HG02884 (cell line): Measurements from ENCODE around the gene CPN2.

Experiments used
- ATAC-seq: cut with Tn5 transposase; IDR thresholded peaks from one replicate; pipeline ENCODE4 v1.9.1; 2021; ENCODE audit warnings: mild to moderate bottlenecking, moderate library complexity; ENCODE audit not compliant: unreplicated experiment

The CPN2 gene

DNA sequence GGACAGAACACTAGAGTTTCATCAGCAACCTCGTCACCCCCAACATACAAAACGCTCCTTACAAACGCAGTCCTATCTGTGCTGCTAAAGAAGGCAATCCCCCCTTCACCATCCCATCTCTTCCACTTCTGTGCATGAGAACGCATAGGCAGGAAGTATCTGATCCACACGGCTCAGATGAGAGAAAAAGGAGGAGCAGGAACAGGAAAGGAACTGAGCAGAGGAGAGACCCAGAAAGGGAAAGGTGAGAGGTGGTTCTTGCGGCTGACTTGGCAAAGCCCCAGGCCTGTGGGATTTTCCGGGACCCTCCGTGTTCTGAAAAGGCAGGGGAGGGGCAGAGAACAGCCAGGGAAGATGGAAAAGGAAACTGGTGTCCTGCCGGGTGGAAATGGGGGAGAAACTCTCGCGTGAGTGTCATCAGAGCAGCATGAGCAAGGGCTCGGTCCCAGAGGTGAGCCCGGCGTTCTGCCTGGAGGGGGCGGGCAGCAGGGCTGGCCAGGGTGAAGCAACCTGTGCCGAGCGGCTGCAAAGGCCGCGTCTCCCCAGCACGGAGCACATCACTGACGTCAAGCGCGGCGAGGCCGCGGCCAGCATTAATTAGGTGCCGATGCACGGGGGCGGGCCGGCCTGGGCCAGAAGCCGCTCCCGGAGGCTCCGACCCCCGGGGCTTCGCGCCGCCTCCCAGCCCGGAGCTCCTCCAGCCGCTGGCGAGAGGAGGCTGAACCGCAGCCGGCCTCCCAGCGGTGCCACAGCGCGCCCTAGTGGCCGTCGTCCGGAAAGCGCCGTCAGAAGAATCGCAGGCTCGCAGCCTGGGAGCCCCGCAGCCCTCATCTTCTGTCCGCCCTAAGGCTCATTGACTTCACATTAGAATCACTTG, 35.8 kb downstream of the CPN2 start:
- peak; percentile 79 for ATAC-seq

- ATAC-seq: no peak
Measured at GRCh38 chr3:194314388-194315068, 36.6 kb downstream of the CPN2 start.

- ATAC-seq: no peak
Measured at GRCh38 chr3:194313560-194314387, 37.4 kb downstream of the CPN2 start.

- no peak for ATAC-seq
Measured at GRCh38 chr3:194312743-194313281, 38.3 kb downstream of the CPN2 start.

GRCh38 chr3:194312186-194312742, 38.9 kb downstream of the CPN2 start:
- ATAC-seq: no peak

DNA sequence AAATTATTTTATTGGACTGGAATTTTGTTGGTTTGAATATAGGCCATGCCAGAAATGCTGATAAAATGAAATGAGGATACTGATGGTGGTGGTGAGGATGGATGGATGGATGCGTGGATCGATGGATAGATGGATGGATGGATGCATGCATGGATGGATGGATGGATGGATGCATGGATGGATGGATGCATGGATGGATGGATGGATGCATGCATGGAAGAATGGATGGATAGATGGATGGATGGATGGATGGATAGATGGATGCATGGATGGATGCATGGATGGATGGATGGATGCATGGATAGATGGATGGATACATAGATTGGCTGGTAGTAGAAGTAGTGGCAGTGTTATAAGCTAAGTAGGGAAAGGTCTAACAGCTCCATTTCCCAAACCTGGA, 40.1 kb downstream of the CPN2 start:
- no peak for ATAC-seq

- ATAC-seq: no peak
Measured at GRCh38 chr3:194310060-194310835, 40.9 kb downstream of the CPN2 start.

- ATAC-seq: no peak
Measured at GRCh38 chr3:194308601-194309449, 42.3 kb downstream of the CPN2 start.

DNA sequence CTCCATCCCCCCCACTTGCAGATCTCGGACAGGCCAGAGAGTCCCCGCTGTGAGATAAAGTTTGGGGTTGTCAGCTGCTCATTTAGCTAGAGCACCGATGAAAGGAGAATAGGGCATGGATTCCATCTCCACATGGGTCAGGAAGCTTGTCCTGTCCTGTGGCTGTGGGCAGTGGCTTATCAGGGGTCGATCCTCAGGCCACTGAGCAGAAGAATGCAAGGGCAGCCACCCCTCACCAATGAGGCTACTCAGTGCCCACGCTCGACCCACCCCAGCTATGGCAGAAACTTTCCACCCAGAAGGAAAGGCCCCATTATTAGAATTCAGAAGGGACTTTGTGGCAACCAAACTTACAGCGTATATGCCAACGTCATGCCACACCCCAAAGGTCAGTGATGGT, 43.3 kb downstream of the CPN2 start:
- no peak for ATAC-seq

DNA sequence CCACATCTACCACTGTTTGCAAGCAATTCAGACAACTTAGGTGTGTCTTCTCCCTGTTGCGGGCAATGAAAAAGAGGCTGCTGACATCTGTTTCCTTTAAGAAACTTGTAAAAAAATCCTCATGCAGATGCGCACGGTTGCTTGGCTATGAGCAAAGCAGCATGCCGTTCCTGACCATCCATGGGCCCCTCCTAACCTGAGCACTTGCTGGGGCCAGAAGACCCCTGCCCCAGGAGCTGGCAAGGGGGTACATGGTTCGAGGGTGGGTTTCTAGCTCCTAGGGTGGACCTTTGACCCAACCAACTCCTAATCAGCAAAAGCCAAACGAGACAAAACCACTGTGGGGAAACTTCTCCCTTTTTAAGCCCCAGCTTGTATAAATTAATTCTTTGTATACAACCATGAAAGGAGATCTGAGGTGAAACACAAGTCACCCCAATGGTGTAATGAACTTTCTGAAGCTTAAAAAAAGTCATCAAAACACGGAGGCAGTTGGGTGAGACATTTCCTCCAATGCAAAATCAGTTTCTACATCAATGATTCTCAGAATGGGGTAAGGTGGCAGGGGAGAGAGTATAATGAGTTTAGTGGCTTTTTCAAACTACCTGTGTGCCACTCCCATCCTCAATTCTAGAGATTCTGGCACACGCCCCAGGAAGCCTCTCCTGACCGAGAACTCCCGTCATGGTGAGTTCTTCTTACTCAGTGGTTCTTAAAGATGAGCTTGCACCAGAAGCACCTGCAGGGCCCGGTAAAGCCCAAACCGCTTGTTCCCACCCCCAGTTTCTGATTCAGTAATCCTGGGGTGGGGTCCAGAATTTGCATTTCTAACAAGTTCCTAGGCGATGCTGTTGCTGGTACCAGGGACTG, 44.1 kb downstream of the CPN2 start:
- ATAC-seq: peak; percentile 43

DNA sequence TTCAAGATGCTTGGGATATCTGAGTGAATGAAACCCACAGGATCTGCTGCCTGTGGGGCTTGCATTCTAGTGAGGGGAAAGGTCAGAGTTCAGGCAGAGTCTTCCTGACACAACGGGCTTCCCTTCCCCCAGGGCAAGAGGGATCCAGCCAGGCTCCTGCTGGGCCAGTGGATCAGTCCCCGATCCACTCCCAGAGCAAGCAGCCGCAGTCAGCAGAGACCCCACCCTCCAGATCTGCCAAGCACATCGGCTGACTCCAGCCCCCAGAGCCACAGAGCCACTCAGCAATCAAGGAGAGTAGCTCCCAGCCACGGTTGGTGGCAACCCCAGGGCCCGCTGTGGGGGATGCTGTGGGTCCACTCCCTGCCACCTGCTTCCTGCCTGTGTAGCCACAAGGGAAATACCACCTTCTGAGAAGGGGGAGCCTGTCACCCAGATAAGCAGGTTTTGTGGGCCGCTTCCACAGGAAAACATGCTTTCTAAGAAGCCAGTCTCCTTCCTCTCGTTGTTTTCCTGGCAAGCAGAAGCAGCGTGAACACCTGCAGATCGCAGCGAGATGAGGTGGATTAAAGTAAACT, 44.9 kb downstream of the CPN2 start:
- ATAC-seq: peak; percentile 13

DNA sequence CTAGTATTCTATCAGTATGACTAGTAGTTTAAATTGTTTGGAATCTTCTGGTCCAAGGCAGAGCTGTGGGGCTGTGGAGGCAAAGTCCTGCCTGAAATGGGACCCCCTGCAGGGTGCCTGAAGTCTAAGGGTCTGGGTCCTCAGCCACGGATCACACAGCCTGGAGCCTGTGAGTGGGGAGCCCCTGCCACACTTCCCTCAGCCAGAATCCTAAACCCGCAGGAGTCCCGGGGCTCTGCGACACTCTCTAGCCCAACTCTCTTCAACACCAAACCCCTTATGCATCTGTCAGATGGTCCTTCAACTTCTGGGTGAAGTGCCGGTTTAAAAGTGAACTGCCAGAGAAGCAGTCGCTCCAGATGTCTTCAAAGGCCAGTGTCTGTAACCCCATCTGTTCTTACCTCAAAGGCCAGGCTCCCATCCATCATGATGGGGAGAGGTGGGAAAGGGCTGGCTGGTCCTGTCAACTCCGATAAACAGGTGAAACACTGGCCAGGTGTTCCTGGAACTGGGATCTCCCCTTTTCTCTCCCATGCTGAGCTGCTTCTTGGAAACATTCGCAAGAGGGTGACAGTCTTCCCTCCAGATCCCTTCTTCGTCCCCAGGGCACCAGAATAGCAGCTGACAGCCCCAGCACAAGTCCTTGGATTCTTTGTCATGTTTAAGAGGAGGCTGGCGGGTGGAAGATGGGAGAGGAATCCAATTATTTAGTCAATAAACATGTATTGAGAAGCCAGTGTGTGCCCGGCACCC, 45.6 kb downstream of the CPN2 start:
- ATAC-seq: no peak

GRCh38 chr3:194304186-194304917, 46.8 kb downstream of the CPN2 start:
- no peak for ATAC-seq

DNA sequence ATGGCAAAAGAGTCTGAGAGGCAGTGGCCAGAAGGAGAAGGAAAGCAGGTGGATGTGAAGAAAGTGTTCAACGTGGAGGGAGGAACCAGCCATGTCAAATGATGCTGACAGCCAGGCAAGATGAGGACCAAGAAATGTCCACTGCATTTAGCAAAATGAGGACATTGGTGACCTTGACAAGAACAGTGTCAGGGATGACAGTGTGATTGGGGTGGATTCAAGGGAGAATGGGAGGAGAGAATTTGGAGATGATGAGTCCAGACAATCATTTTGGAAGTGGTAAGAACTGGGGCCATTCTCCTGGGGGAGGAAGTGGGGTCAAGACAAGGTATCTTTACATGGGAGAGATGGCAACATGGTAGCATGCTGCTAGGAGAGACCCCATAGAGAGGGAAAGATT, 47.4 kb downstream of the CPN2 start:
- ATAC-seq: no peak

- no peak for ATAC-seq
Measured at GRCh38 chr3:194301730-194302129, 49.4 kb downstream of the CPN2 start.

- no peak for ATAC-seq
Measured at GRCh38 chr3:194300936-194301335, 50.2 kb downstream of the CPN2 start.

DNA sequence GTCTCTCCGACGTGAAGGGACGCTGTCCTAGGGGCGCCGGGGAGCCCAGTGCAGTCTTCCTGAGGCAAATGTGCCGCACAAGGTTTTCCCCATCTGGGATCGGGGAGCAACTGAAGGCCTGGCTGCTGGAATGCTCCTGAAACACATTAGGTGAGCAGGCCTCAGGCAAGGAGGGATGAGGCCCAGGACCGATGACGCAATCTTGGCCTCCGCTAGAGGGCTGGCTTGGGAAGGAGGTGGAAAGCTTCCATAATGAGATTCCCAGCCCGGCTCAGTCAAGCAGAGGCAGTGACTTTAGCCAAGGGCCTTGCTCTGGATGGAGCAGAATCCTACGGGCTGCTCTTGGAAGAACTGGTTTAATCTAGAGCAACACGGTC, 50.8 kb downstream of the CPN2 start:
- no peak for ATAC-seq
